HepG2 (cell line): Measurements from ENCODE around the gene SENP5. TPM values are rescaled to one million over a fixed set of nuclear protein-coding genes. Genes with fewer than 3 reads are reported as not detected.

Source experiments
- KIAA2018 ChIP-seq: sonication (generic); formaldehyde crosslinking; IDR thresholded peaks from 2 replicates; pipeline ENCODE4 v1.5.0; 2020; ENCODE audit warnings: mild to moderate bottlenecking, missing genetic modification reagents, borderline replicate concordance
- ZHX2 ChIP-seq, 2 experiments: sonication (generic) in 1 of 2; formaldehyde crosslinking in 1 of 2; IDR thresholded peaks; 2 replicates each; pipeline versions ENCODE4 v1.6.1 to v1.9.0; 2014 to 2022; ENCODE audit warnings: antibody characterized with exemption in 1 of 2, borderline replicate concordance in 1 of 2, inconsistent platforms in 1 of 2, low read depth in 1 of 2, missing genetic modification reagents in 1 of 2
- ZNF142 ChIP-seq: sonication (generic); formaldehyde crosslinking; IDR thresholded peaks from 2 replicates; pipeline ENCODE4 v1.4.0; 2020; ENCODE audit warnings: missing genetic modification reagents
- ZNF501 ChIP-seq: sonication (generic); formaldehyde crosslinking; IDR thresholded peaks from 2 replicates; pipeline ENCODE4 v1.5.1; 2020; ENCODE audit warnings: mild to moderate bottlenecking, moderate library complexity, missing genetic modification reagents
- ZNF564 ChIP-seq: sonication (generic); formaldehyde crosslinking; IDR thresholded peaks from 2 replicates; pipeline ENCODE4 v1.8.1; 2023; ENCODE audit warnings: mild to moderate bottlenecking, missing genetic modification reagents
- ZNF768 ChIP-seq: sonication (generic); formaldehyde crosslinking; IDR thresholded peaks from 2 replicates; pipeline ENCODE4 v1.4.0; 2020; ENCODE audit warnings: missing genetic modification reagents
- polyA plus RNA-seq, 8 experiments: library from polyadenylated mRNA; depleted of rRNA in 3 of 8; stranded (reverse) in 7 of 8; unstranded in 1 of 8; fragments of >200 nt; fragmentation: Illumina TruSeq in 4 of 8; extraction: Trizol in 4 of 8; gene quantifications; 2 replicates each; pipeline versions ENCODE4 v1.2.1 to v1.2.3, GENCODE V29; 2011 to 2016; ENCODE audit warnings: low read depth in 4 of 8, missing spikeins in 1 of 8, mixed read lengths in 1 of 8; ENCODE audit not compliant: insufficient read depth in 1 of 8
- total RNA-seq, 5 experiments: library from RNA; depleted of rRNA; stranded (reverse); fragments of >200 nt; fragmentation: Illumina TruSeq; extraction: Trizol; gene quantifications; 2 replicates each; pipeline ENCODE4 v1.2.3, GENCODE V29; 2016; ENCODE audit warnings: low read depth in 1 of 5

Gene SENP5
- total and polyA plus RNA-seq, 2 of the 13 experiments (the other 11 are each of a cell fraction or from before 2014, with no cell fraction given): 17.6 to 30.9 TPM

GRCh38 chr3:196942226-196942914 lies 74.7 kb downstream of the SENP5 start, which contains the start of gene NCBP2 (continued):
- TF ChIP-seq KIAA2018 (CRISPR knock-in tag) (no peak), ZNF142 (peak; percentile 70; the same call in 1 of the 2 replicates), ZNF564 (CRISPR knock-in tag) (peak; percentile 43; the same call in 1 of the 2 replicates), ZHX2 (IDR thresholded peaks at IDR 0.05; ENCODE audit: low read depth) (peak; percentile 95), ZHX2 (CRISPR knock-in tag; IDR thresholded peaks at IDR 0.05; ENCODE audit: borderline replicate concordance) (peak; percentile 2; the same call in 1 of the 2 replicates), ZNF501 (CRISPR knock-in tag) (peak; percentile 95), ZNF768 (CRISPR knock-in tag) (peak; percentile 59; the same call in 1 of the 2 replicates)
